ENCODE measurements around the gene EPS8L1.

EPS8L1 gene

GRCh38 chr19:55079400-55080038 is 3.9 kb downstream of the EPS8L1 start:
- in situ Hi-C loops (cut with MboI; ENCODE audit: low sequenced_read_pairs) = no loop called here

- in situ Hi-C loops (cut with MboI; ENCODE audit: low sequenced_read_pairs) = no loop called here
Observed at GRCh38 chr19:55080121-55080967, 4.7 kb downstream of the EPS8L1 start.

GRCh38 chr19:55080968-55081769 is 5.5 kb downstream of the EPS8L1 start:
- in situ Hi-C loops (cut with MboI; ENCODE audit: low sequenced_read_pairs) = no loop called here

DNA sequence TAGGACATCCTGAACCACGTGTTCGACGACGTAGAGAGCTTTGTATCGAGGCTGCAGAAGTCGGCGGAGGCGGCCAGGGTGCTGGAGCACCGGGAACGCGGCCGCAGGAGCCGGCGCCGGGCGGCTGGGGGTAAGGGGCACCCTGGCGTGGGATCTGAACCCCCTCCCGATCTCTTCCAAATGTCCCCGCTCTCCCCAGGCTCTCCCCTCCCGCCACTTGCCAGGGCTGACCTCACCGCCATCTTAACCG is 6.0 kb downstream of the EPS8L1 start:
- in situ Hi-C loops (cut with MboI; ENCODE audit: low sequenced_read_pairs) = no loop called here

GRCh38 chr19:55082020-55082851 is 6.6 kb downstream of the EPS8L1 start:
- in situ Hi-C loops (cut with MboI; ENCODE audit: low sequenced_read_pairs) = no loop called here

DNA sequence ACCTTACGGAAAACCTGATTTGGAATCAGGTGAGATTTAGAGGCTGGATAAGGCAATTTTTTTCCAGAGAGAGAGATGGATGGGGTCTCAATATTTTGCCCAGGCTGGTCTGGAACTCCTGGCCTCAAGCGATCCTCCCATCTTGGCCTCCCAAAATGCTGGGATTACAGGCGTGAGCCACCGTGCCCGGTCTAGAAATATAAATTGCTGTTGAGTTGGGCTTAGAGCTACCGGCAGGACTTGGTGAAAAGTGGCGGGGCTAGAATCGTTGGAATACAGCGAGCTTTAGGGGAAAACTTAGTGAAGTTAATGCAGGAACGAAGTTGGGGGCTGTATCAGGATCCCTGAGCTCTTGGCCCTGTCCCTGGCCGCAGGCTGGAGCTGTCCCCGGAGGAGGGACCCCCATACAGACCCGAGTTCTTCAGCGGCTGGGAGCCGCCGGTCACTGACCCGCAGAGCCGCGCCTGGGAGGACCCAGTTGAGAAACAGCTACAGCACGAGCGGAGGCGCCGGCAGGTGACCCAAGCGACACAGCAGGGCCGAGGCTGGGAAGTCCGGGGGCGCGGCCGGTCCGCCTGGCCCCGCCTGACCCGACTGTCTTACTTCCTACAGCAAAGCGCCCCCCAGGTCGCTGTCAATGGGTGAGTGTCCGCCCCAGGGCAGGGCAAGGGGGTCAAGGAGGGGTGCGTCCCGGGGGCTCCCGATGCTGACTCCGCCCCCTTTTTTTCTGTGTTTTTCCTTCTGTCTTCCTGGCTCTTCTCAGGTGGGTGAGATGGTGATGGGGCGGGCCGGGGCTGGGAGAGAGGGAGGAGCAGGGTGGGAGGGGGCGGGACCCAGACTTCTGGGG is 7.6 kb downstream of the EPS8L1 start:
- in situ Hi-C loops (cut with MboI; ENCODE audit: low sequenced_read_pairs) = no loop called here

DNA sequence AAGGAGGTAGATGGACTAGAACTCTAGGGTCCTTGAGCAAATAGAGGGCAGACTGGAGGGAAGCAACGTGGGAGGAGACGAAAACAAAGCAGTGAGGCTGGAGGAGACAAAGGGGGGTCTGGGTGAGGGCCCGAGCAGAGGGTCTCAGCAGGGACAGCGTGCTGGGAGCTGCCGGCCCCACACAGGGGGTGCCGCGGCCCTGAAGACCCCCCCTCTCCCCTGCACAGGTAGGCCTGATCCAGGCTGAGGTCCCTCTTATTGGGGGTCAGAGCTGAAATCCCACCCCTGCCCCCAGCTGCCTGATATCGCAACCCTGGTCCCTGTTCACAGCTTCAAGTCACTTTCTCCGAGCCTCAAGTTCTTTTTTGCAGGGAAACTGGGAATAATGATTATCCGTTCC is 8.7 kb downstream of the EPS8L1 start:
- in situ Hi-C loops (cut with MboI; ENCODE audit: low sequenced_read_pairs) = no loop called here

GRCh38 chr19:55085923-55086715 is 10.4 kb downstream of the EPS8L1 start:
- in situ Hi-C loops (cut with MboI; ENCODE audit: low sequenced_read_pairs) = no loop called here

DNA sequence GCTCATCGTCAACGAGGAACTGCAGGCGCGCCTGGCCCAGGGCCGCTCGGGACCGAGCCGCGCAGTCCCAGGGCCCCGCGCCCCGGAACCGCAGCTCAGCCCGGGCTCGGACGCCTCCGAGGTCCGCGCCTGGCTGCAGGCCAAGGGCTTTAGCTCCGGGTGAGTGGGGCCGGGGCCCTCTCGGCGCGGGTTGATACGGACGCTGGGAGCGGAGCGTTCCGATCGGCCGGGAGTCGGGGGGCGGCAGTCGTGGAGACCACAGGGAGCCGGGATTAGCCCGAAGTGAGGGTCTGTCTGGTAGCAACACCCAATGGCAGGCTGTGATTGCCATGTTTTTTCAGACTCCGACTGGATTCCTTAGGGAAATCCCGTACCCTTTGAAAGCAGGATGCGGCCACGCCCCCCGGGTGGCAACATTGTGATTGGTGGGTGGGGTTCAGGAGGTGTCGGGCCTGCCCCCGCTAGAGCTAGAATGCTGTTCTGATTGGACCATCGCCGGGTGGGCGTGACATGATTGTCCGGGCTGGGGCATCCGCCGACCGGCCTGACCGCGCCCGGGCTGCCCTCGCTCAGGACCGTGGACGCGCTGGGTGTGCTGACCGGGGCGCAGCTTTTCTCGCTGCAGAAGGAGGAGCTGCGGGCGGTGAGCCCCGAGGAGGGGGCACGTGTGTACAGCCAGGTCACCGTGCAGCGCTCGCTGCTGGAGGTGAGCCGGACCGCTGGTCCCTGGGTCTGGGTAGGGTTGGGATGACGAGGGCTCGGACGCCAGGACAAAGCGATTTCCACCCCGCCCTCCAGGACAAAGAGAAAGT is 11.3 kb downstream of the EPS8L1 start:
- in situ Hi-C loops (cut with MboI; ENCODE audit: low sequenced_read_pairs) = no loop called here

GRCh38 chr19:55087542-55087901 is 11.9 kb downstream of the EPS8L1 start:
- in situ Hi-C loops (cut with MboI; ENCODE audit: low sequenced_read_pairs) = no loop called here

- in situ Hi-C loops (cut with MboI; ENCODE audit: low sequenced_read_pairs) = no loop called here
Observed at GRCh38 chr19:55088021-55088451, 12.4 kb downstream of the EPS8L1 start.

DNA sequence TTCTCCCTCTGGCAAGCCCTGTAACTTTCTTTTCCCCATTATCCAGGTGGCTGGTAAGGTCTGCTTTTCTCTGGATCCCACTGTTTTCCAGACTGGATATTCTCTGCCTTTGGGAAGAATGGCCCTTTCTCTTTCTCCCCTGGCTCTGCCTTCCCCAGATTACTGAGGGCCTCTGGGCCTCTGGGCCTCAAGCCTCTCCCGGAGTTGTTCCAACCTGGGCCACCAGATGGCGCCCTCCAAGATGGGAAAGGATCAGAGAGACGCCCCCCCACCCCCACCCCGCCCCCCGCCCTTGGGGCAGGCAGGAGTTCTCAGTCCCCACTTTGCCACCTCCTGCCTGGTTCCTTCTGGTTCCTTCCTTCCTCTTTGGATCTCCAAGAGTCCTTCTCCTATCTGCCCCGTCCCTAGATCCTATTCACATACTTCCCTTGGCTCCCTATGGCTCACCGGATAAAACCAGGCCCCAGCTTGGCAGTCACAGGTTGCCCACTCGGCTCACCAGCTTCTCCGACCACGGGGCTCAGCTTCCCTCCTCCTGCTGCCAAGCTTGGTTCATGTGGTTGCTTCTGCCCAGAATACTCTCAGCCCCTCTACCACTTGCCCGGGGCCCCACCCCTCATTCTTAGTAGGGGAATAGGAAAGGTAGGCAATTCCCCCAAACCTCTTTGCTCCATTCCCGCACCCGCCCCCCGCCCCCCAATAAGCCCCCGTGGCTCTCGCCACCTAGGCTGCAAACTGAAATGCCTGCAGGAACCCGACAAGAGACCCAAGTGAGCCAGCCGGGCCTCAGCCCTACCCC is 13.1 kb downstream of the EPS8L1 start:
- in situ Hi-C loops (cut with MboI; ENCODE audit: low sequenced_read_pairs) = no loop called here

GRCh38 chr19:55089342-55089944 is 13.8 kb downstream of the EPS8L1 start:
- in situ Hi-C loops (cut with MboI; ENCODE audit: low sequenced_read_pairs) = no loop called here

DNA sequence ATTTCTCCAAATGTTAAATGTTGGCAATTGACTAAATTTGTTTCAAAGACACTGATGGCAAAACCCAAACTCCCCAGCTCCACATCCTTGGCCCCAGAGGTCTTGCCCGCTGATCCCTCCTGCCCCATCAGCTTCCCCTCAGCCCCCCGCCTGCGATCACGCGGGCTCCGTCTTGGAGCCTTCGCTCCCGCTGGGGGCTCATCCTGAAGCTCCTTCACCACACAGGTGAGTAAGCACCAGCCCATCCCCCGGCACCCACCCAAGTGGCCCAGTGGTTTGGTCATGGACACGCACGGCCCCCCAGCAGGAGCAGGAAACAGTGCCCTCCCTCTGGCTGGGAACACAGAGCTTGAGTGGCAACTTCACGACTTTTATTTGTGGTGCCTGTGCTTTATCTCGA is 14.9 kb downstream of the EPS8L1 start:
- in situ Hi-C loops (cut with MboI; ENCODE audit: low sequenced_read_pairs) = no loop called here

GRCh38 chr19:55091126-55091910 is 15.6 kb downstream of the EPS8L1 start:
- in situ Hi-C loops (cut with MboI; ENCODE audit: low sequenced_read_pairs) = no loop called here

DNA sequence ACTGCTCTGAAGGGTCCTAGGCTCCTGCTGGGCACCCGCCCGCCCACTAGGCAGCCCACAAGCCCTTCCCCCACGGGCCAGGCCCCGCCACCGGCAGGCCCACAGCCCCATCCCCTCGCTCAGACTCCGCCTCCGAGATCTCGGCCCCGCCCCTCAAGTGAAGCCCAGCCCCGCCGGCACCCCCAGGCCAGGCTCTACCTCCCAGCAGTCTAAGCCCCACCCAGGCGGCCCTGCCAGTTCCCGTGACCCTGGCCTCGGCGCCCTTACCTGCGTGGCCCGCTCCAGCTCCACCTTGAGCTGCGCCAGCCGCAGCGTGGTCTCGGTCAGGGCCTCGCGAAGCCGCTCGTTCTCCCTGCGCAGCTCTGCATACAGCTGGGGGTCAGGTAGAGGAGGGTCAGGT is 16.3 kb downstream of the EPS8L1 start:
- in situ Hi-C loops (cut with MboI; ENCODE audit: low sequenced_read_pairs) = no loop called here

Measured in hTERT RPE-1 (cell line).